Measurements from ENCODE around the gene TRAF3IP1.
"Not testable (repeated sequence)": the region's sequence is repeated elsewhere in the genome, so short reads cannot be mapped to it uniquely, and the experiment has no call there.

TRAF3IP1 gene

GRCh38 chr2:238380785-238381184 is 60.5 kb downstream of the TRAF3IP1 start:
- peak; percentile 55 for DNase-seq (ENCODE audit: low spot score)

DNA sequence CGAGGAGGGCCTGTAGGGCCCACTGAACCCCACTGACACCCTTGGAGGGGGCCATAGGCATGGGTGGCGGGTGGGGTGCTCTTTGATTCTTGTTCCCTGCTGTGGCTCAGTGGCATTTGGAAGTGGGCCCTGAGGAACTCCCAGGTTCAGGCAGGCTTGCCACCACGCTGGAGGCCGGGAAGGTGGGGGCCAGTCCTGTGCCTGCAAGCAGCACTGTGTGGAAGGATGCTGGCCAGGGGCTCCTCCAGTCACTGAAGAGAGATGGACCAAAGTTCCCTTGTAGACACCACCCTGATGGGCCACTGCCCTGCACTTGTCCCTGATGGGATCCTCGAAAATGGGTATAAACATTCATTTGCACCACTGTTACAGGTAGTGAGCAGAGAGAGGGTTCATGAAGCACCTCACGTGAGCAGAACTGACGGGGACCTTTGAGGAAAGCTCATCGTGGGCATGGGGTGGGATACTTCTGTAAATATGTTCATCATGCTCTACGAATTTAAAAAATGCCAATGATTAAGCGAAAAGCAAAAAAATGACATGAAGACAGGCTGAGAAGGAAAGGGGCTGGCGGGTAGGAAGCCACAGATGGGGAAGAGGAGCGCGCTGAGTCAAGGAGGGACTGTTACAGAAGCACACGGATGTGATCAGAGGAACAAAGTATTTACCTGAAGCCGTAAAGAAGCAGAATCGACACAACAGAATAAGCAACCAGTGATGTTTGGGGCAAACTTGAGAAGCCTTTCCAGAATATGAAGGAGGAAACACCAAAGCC is 61.2 kb downstream of the TRAF3IP1 start:
- no peak for DNase-seq (ENCODE audit: low spot score)

GRCh38 chr2:238382381-238382781 is 62.1 kb downstream of the TRAF3IP1 start:
- DNase-seq (ENCODE audit: low spot score) = no peak

DNA sequence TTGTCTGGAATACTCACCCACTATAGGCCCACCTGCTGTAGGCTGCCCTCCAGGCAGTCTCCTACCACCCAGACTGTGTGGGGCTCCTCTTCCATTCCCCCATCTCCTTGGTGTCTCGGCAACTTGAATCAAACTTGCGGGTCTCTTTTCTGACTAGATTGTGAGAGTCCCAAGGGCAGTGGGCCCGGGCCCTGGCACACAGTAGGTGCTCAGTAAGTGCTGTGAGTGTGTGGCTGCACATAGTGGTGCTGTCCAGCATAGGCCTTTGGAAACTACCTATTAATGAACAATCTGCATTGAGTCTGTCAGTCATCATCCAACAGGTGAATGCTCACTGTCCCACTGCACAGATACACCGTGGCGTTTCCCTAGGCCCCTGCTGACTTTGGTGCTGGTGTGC is 62.8 kb downstream of the TRAF3IP1 start:
- no peak for DNase-seq (ENCODE audit: low spot score)

DNA sequence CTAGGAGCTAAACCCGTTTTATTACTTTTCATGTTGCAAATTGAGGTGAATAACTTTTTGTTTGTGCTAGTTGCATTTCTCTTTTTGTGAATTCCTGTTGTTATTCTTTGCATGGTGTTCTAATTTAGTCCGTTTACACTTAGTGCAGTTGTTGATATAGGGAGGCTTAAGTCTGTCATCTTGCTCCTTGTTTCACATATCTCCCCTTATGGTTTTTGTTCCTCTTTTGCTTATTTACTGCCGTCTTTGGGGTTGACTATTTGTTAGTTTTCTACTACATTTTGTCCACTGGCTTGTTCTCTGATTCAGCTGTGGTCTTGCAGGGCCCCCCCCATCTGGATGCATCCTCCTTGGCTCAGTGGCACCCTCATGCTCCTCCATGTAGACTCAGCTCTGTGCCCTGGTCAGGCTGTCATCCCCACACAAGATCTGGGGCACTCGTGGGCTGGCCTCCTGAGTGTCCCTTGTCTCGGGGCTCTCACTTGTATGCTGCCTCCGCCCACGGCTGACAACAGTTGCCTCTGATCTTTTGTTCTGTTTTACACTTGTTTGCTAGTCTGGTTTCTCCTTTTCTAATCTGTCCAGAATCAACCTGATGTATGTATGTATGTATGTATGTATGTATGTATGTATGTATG is 63.5 kb downstream of the TRAF3IP1 start:
- DNase-seq (ENCODE audit: low spot score) = no peak

- DNase-seq (ENCODE audit: low spot score) = no peak
These were observed 67.0 kb downstream of the TRAF3IP1 start for GRCh38 chr2:238387332-238387731.

DNA sequence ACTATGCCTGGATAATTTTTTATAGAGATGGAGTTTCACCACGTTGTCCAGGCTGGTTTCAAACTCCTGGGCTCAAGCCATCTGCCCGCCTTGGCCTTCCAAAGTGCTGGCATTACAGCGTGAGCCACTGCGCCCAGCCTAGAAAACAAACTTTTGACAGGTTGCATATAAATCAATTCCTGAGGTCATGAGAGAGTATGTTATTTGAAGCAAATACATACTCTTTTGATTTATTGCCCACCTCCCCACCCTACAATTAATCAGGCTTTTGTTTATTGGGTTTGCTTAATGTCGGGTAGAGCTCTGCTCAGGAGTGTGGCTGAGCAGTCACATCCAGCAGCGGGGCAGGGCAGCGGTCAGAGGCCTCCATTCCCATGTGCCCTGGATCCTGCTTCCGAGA is 68.5 kb downstream of the TRAF3IP1 start:
- DNase-seq (ENCODE audit: low spot score) = no peak

DNA sequence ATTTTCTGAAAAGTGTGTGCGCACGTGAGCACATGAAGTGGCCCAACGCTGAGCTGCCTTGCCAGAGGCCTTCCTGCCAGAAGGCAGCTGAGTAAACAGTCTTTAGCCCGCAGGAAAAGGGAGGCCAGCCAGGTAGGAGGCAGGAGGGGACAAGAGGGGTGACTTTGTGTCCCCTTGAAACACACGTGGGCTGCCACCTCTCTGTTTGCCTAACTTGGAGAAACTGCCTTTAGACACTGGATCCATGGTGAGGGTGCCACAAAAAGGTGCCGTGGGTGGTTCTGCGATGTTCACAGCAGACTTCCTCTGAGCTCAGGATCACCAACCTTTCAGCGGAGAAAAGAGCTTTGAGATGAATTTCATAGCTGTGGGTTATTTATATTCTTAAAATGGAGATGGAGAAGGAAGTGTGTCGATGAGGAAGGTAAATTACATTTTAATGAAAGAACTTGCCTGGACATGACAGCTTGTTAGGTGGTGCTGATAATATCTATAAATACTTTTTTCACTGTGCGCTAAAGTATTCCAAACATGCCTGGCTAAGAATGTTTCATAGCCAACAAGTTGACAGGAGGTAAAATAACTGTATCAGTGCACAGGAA is 69.8 kb downstream of the TRAF3IP1 start:
- no peak for DNase-seq (ENCODE audit: low spot score)

DNA sequence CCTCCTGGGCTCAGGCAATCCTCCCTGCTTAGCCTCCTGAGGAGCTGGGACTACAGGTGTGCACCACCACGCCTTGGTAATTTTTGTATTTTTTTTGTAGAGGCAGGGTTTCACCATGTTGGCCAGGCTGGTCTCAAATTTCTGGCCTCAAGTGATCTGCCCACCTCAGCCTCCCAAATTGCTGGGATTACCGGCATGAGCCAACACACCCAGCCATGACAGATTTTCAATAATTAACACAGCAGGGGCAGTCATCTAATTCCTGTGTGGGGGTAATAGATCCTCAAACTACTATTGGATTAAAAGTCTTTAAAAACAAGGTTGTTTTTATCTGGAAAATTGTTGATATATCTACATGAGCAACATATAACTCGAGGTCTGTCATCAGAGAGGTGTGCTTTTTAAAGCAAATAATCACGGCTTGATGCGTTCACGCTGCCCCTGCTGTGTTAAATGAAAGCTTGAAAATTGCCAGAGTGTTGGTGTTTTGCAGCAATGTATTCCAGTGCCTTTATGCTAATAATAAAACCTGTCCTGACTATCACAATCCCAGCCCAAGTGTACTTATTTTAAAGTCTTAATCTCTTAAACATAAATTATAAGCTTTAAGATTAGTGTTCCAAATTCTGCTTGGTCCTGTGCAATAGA is 70.8 kb downstream of the TRAF3IP1 start:
- DNase-seq (ENCODE audit: low spot score) = no peak

- no peak for DNase-seq (ENCODE audit: low spot score)
These were observed 76.3 kb downstream of the TRAF3IP1 start for GRCh38 chr2:238396663-238397062.

GRCh38 chr2:238397356-238397755 is 77.0 kb downstream of the TRAF3IP1 start:
- DNase-seq (ENCODE audit: low spot score) = no peak

DNA sequence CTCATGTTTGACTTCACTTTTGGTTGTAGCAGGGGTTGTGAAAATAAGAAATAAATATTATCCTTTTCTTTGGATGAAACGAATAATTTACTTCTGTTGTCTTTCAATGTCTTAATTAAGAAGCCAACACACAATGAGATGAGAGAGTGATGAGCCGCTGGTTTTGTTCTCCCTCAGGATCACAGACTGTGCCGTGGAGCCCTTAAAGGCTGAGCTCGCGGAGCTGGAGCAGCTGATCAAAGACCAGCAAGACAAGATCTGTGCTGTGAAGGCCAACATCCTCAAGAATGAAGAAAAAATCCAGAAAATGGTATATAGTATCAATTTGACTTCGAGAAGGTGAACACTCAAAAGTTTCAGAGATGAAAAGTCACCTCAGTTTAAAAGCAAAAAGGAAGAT is 78.3 kb downstream of the TRAF3IP1 start:
- DNase-seq (ENCODE audit: low spot score) = no peak

DNA sequence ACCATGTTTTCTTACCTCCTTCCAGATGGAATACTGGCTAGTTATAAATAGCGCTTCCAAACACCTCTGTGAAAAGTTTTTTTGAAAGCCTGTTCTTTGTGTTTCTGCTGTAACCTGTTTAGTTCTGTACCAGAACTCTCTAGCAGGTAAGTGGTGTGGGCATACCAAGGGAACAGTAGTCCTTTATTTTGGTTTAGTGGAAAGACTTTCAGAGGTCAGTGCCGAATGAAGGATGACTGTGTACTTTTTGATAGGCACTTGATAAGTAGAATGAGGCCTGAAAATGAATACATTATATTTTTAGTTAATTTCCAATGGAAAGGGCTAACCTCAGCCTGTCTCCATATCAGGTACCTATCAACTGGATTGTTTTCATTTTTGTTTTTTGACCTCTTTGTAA is 78.8 kb downstream of the TRAF3IP1 start:
- no peak for DNase-seq (ENCODE audit: low spot score)

- DNase-seq (ENCODE audit: low spot score) = no peak
These were observed 81.2 kb downstream of the TRAF3IP1 start for GRCh38 chr2:238401551-238401950.

GRCh38 chr2:238403632-238404405 is 83.5 kb downstream of the TRAF3IP1 start:
- no peak for DNase-seq (ENCODE audit: low spot score)

DNA sequence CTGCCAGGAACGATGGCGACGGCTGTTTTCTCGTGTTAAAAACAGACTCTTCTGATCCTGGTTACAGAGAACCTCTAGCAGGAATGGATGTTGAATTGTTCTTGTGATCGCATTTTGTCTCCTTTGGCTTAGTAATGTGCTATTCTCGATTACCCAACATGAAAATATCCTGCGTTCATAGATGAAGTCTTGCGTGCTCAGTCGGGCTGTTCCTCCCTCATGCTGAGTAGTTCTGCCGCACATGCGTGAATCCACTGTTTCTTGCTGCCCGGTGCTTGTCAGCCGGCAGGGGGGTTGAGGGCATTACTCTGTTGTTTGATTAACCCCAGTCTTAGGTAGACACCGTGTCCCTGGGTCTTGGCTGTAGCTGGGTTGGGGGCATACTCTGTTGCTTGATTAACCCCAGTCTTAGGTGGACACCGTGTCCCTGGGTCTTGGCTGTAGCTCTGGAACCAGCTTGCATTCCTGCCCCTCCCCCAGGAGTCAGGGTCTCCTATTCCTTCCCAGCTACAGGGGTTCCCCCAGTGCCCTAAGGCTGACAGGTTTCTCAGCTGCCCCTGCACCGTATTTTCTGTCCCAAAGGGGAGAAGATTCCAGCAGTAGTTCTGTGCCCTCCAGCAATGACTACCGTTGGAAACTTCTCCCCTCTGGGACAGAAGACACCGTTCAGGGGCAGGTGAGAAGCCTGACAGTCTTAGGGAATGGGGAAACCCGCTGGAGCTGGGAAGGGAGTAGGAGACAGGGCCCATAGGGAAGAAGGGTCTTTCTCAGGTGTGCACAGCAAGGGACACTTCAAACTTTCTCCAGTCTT is 84.3 kb downstream of the TRAF3IP1 start:
- DNase-seq (ENCODE audit: low spot score) = no peak

DNA sequence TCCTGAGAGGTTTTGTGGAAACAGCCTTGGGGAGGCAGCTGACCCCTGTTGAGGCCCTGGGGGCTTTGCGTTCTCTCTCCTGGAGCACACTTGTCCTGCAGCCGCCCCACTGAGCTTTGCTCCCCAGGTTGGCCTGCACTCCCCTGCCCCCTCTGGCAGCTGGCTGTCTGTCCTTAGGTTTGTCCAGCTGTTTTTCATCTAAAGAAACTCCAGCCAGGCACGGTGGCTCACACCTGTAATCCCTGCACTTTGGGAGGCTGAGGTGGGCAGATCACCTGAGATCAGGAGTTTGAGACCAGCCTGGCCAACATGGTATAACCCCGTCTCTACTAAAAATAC is 84.9 kb downstream of the TRAF3IP1 start:
- DNase-seq (ENCODE audit: low spot score) = not testable (repeated sequence)

DNA sequence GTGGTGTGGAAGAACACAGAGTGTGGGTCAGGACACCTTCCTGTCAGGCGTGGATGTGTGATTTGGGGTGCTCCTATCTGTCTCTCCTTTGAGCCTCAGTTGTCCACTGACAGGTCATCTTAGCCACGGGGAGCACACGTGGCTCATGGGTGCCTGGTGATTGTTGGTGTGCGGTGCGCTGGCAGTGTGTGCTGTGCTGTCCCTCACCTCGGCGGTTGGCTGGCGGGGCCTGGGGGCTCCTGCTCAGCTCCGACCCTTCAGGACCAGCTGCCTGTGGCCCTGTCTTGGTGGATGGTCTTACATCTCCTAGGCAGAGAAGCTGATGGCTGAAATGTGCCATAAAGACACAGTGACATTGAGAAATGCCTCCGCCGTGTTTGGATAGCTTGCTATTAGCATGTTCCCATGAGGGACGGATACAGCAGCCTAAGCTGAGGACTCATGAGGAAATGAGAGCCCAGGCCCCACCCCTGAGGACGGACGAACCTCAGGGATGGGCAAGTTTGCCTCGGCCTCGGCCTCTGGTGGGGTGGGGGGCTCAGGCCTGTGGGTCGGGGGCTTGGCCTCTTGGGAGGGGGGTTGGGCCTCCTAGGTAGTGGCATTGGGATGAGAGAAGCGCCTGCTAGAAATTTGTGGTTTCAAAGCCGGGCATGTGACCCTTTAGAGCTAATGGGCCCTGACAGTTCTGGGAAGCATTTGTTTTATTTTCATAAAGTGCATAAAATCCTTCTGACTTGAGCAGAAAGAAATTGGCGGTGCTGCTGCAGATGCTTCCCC is 86.1 kb downstream of the TRAF3IP1 start:
- no peak for DNase-seq (ENCODE audit: low spot score)

- DNase-seq (ENCODE audit: low spot score) = no peak
These were observed 86.6 kb downstream of the TRAF3IP1 start for GRCh38 chr2:238406998-238407285.

DNA sequence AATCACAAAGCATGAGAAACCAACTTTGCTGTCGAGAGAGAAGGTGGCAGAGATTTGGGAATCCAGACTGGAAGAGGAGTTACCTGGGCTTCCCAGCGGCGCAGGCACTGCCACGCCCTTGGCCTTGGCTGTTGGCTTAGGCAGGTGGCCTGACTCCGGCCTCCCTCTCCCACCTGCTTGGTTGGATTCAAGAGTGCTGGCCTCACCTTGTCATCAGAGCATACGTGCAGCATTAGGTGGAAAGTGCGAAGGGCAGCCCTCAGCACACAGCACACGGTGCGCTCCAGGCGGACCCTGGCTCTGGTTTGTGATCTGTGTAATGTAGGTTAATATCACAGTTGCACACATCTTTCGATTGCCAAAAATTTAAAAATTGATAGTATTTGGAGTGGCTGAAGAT is 87.2 kb downstream of the TRAF3IP1 start:
- no peak for DNase-seq (ENCODE audit: low spot score)
